ENCODE data around the gene HBM. TPM values are rescaled to one million over a fixed set of nuclear protein-coding genes. Genes with fewer than 3 reads are reported as not detected.

HBM gene, protein sequence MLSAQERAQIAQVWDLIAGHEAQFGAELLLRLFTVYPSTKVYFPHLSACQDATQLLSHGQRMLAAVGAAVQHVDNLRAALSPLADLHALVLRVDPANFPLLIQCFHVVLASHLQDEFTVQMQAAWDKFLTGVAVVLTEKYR
- polyA plus RNA-seq (2013): not detected in 2 replicates

DNA sequence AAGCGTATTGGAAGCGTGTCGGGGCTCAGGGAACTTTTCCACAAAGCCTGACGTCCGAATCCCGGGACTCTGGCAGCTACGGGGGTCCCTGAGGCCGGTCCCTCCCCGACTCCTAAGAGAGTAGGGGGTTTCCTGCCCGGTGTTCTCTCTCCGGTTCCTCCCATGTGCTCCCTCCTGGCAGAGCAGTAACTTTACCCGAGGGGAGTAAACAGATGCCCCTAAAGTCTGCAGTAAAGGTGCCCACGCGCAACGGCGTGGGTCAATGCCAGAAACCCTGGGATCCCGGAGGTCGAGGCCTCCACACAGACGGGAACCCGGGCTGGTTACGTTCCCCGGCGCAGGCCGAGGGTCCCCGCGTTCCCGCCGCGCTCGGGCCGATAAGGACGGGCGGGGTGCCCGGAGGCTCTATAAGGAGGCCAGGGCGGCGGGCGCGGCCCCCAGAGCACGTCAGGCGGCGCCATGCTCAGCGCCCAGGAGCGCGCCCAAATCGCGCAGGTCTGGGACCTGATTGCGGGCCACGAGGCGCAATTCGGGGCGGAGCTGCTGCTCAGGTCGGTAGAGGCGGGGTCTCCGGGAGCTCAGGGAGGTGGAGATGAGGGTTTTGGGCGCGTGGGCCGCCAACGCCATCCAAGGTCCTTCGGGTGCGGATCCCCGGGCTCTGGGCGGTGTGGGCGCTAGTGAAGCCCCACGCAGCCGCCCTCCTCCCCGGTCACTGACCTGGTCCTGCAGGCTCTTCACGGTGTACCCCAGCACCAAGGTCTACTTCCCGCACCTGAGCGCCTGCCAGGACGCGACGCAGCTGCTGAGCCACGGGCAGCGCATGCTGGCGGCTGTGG, at the start of gene HBM:
Gene HBM (plus strand): TSS at position 440 of the 836 bp plus-strand sequence. CDS start 20 bp downstream, at position 460.
- no peak within 1 kb of the TSS for H4K12ac ChIP-seq (ENCODE audit: low read depth, low read length)
- H2BK120ac ChIP-seq (ENCODE audit: insufficient read depth, low read length, poor library complexity): no peak within 1 kb of the TSS
- peaks cover 8% of the 10 kb centered on the region for H3K9me3 ChIP-seq (ENCODE audit: insufficient read depth, low read depth, low read length)
- peak within 1 kb of the TSS; percentile 13 for H3K4me3 ChIP-seq (ENCODE audit: low read depth, low read length)
- H3K36me3 ChIP-seq (ENCODE audit: control insufficient read depth in 1 of 2, insufficient read depth in 2 of 2, low read length in 2 of 2): no peaks in the 10 kb centered on the region
- no peak within 1 kb of the TSS for H2AFZ ChIP-seq (ENCODE audit: insufficient read depth, low read length, poor library complexity)
- no peak within 1 kb of the TSS for H3K18ac ChIP-seq (ENCODE audit: low read length)
- H3K4ac ChIP-seq (ENCODE audit: low read depth, low read length): no peak within 1 kb of the TSS
- H3K14ac ChIP-seq (ENCODE audit: low read length): no peak within 1 kb of the TSS
- no peak within 1 kb of the TSS for H3K4me2 ChIP-seq (ENCODE audit: low read length)
- H2BK12ac ChIP-seq (ENCODE audit: low read length): no peak within 1 kb of the TSS
- H4K8ac ChIP-seq (ENCODE audit: low read depth, low read length): no peak within 1 kb of the TSS
- no peak within 1 kb of the TSS for H4K91ac ChIP-seq (ENCODE audit: low read depth, low read length)
- H3K79me2 ChIP-seq (ENCODE audit: control insufficient read depth, insufficient read depth, low read length, poor library complexity): no peaks in the 10 kb centered on the region
- no CpG with 5 or more reads among the region's 75 CpGs for WGBS (ENCODE audit: extremely low coverage, insufficient coverage, insufficient read length)
- no peaks in the 10 kb centered on the region for H3K79me1 ChIP-seq (ENCODE audit: low read length)
- no peak within 1 kb of the TSS for H3K9ac ChIP-seq (ENCODE audit: low read length)
- no peak within 1 kb of the TSS for H3K23ac ChIP-seq (ENCODE audit: low read length)
- no peak within 1 kb of the TSS for H3K27ac ChIP-seq (ENCODE audit: low read depth, low read length)
- no peak within 1 kb of the TSS for H2BK5ac ChIP-seq (ENCODE audit: low read depth, low read length, poor library complexity)
- DNase-seq: no peak
- no peaks in the 10 kb centered on the region for H3K4me1 ChIP-seq (ENCODE audit: control insufficient read depth in 1 of 2, insufficient read depth in 2 of 2, low read length in 2 of 2)
- no peak within 1 kb of the TSS for H2AK5ac ChIP-seq (ENCODE audit: low read length)
- H3K27me3 ChIP-seq (ENCODE audit: insufficient read depth, low read length): peaks cover 48% of the 10 kb centered on the region

DNA sequence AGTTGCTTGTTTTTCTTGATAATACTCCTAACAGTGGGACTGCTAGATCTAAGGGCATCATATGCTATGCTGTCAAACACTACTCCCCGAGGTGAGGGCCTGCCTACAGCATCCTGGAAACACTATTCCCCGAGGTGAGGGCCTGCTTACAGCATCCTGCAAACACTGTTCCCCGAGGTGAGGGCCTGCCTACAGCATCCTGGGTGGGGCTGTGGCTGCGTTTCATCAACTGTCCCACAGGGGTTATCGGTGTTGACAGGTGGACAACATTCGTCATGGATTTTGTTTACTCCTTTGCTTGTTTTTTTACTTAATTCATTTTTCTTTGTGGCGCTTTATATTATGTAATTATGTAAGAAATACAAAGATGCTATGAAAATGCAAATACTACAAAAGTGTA, 49.8 kb upstream of the HBM start:
- no peak for DNase-seq
- no CpG with 5 or more reads among the region's 7 CpGs for WGBS (ENCODE audit: extremely low coverage, insufficient coverage, insufficient read length)
- H2BK120ac ChIP-seq (ENCODE audit: insufficient read depth, low read length, poor library complexity): no peak overlapping the region
- no peak overlapping the region for H4K8ac ChIP-seq (ENCODE audit: low read depth, low read length)
- H2AK5ac ChIP-seq (ENCODE audit: low read length): no peak overlapping the region
- H2BK5ac ChIP-seq (ENCODE audit: low read depth, low read length, poor library complexity): no peak overlapping the region
- no peak overlapping the region for H4K12ac ChIP-seq (ENCODE audit: low read depth, low read length)
- peaks cover 10% of the 10 kb centered on the region in 2 experiments for H3K36me3 ChIP-seq (ENCODE audit: control insufficient read depth in 1 of 2, insufficient read depth in 2 of 2, low read length in 2 of 2)
- H3K27ac ChIP-seq (ENCODE audit: low read depth, low read length): no peak overlapping the region
- no peak overlapping the region for H3K18ac ChIP-seq (ENCODE audit: low read length)
- no peaks in the 10 kb centered on the region for H3K27me3 ChIP-seq (ENCODE audit: insufficient read depth, low read length)
- no peaks in the 10 kb centered on the region for H3K79me2 ChIP-seq (ENCODE audit: control insufficient read depth, insufficient read depth, low read length, poor library complexity)
- H3K14ac ChIP-seq (ENCODE audit: low read length): no peak overlapping the region
- no peaks in the 10 kb centered on the region for H3K79me1 ChIP-seq (ENCODE audit: low read length)
- H3K4ac ChIP-seq (ENCODE audit: low read depth, low read length): no peak overlapping the region
- H3K23ac ChIP-seq (ENCODE audit: low read length): no peak overlapping the region
- H3K9me3 ChIP-seq (ENCODE audit: insufficient read depth, low read depth, low read length): no peaks in the 10 kb centered on the region
- H3K4me1 ChIP-seq (ENCODE audit: control insufficient read depth in 1 of 2, insufficient read depth in 2 of 2, low read length in 2 of 2): peaks cover 7 to 10% of the 10 kb centered on the region in 2 experiments
- no peak overlapping the region for H3K9ac ChIP-seq (ENCODE audit: low read length)
- no peak overlapping the region for H2BK12ac ChIP-seq (ENCODE audit: low read length)
- H2AFZ ChIP-seq (ENCODE audit: insufficient read depth, low read length, poor library complexity): no peak overlapping the region
- no peak overlapping the region for H4K91ac ChIP-seq (ENCODE audit: low read depth, low read length)
- no peak overlapping the region for H3K4me2 ChIP-seq (ENCODE audit: low read length)
- H3K4me3 ChIP-seq (ENCODE audit: low read depth, low read length): no peak overlapping the region

DNA sequence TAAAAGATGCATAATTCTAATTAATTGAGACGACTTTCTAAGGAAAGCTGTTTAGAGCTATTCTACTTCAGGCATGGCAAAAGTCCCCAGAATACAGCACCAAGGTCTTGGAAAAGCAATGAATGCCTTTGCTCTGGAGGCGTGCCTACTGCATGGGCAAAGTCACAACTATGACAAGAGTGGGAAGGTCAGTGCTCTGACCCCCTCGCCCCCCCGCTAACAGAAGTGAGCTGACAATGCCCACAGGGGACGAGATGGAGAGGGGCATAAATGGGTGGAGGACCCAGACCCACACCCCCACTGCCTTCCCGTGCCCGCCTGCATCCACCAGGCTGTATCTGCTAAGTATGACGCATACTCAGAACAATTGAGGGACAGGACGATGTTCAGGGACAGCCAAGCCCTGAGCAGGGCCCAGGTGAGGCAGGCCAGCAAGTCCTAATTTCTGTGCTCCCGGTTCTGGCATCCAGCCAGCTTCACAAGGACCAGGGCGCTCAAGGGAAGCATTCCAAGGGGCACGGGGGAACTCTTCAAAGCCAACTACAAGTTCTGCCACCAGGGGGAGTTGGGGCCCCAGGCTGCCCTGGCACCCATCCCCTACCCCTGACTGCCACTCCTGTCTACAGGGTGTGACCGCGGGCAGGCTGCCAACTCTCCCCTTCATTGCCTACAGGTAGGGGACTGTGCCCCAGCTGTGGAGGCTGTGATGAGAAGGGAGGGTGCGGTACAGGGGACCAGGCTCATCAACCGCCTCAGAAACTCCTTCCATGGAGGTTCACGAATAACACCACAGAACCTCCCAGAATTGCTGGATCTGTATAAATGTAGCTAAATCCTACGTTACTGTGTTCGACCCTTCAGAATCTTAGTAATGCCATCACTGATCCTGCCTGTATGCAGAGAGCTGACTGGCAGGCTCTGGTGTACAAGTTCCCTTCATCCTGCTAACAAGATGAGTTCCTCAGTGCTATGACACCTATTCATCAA, 48.1 kb upstream of the HBM start:
- DNase-seq: peak; percentile 33 to 72
- Histone ChIP-seq H3K9me3 (ENCODE audit: insufficient read depth, low read depth, low read length) (no peaks in the 10 kb centered on the region), H3K27me3 (ENCODE audit: insufficient read depth, low read length) (no peaks in the 10 kb centered on the region), H4K91ac (ENCODE audit: low read depth, low read length) (no peak overlapping the region), H3K4me2 (ENCODE audit: low read length) (no peak overlapping the region), H3K9ac (ENCODE audit: low read length) (no peak overlapping the region), H3K79me2 (ENCODE audit: control insufficient read depth, insufficient read depth, low read length, poor library complexity) (no peaks in the 10 kb centered on the region), H2BK12ac (ENCODE audit: low read length) (no peak overlapping the region), H3K27ac (ENCODE audit: low read depth, low read length) (no peak overlapping the region), H2BK5ac (ENCODE audit: low read depth, low read length, poor library complexity) (no peak overlapping the region), H3K4me3 (ENCODE audit: low read depth, low read length) (no peak overlapping the region), H4K12ac (ENCODE audit: low read depth, low read length) (no peak overlapping the region), H3K4ac (ENCODE audit: low read depth, low read length) (no peak overlapping the region), H3K14ac (ENCODE audit: low read length) (no peak overlapping the region), H2AFZ (ENCODE audit: insufficient read depth, low read length, poor library complexity) (no peak overlapping the region), H3K18ac (ENCODE audit: low read length) (no peak overlapping the region), H3K79me1 (ENCODE audit: low read length) (no peaks in the 10 kb centered on the region), H4K8ac (ENCODE audit: low read depth, low read length) (no peak overlapping the region), H3K36me3 (ENCODE audit: control insufficient read depth in 1 of 2, insufficient read depth in 2 of 2, low read length in 2 of 2) (peaks cover 0 to 2% of the 10 kb centered on the region in 2 experiments), H3K4me1 (ENCODE audit: control insufficient read depth in 1 of 2, insufficient read depth in 2 of 2, low read length in 2 of 2) (peaks cover 7 to 10% of the 10 kb centered on the region in 2 experiments), H3K23ac (ENCODE audit: low read length) (no peak overlapping the region), H2BK120ac (ENCODE audit: insufficient read depth, low read length, poor library complexity) (no peak overlapping the region), H2AK5ac (ENCODE audit: low read length) (no peak overlapping the region)
- no CpG with 5 or more reads among the region's 19 CpGs for WGBS (ENCODE audit: extremely low coverage, insufficient coverage, insufficient read length)

DNA sequence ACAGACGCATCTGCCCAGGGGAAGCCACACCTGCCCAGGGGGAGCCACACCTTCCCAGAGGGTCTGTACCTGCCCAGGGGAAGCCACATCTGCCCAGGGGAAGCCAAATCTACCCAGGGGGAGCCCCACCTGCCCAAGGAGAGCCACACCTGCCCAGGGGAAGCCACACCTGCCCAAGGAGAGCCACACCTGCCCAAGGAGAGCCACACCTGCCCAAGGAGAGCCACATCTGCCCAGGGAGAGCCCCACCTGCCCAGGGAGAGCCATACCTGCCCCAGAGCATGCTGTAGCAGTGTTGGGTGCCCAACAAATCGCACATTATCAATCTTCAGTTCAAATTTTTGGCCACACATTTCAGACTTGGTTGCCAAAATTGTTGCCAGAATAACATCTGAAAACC, 46.9 kb upstream of the HBM start:
- Histone ChIP-seq H3K14ac (ENCODE audit: low read length) (no peak overlapping the region), H3K36me3 (ENCODE audit: control insufficient read depth in 1 of 2, insufficient read depth in 2 of 2, low read length in 2 of 2) (peaks cover 0 to 4% of the 10 kb centered on the region in 2 experiments), H2AFZ (ENCODE audit: insufficient read depth, low read length, poor library complexity) (no peak overlapping the region), H3K4me2 (ENCODE audit: low read length) (no peak overlapping the region), H3K27me3 (ENCODE audit: insufficient read depth, low read length) (no peaks in the 10 kb centered on the region), H3K4me1 (ENCODE audit: control insufficient read depth in 1 of 2, insufficient read depth in 2 of 2, low read length in 2 of 2) (no peaks in the 10 kb centered on the region), H3K79me1 (ENCODE audit: low read length) (no peaks in the 10 kb centered on the region), H4K8ac (ENCODE audit: low read depth, low read length) (no peak overlapping the region), H3K18ac (ENCODE audit: low read length) (no peak overlapping the region), H3K27ac (ENCODE audit: low read depth, low read length) (no peak overlapping the region), H3K4ac (ENCODE audit: low read depth, low read length) (no peak overlapping the region), H4K12ac (ENCODE audit: low read depth, low read length) (no peak overlapping the region), H3K9me3 (ENCODE audit: insufficient read depth, low read depth, low read length) (no peaks in the 10 kb centered on the region), H3K4me3 (ENCODE audit: low read depth, low read length) (no peak overlapping the region), H2BK12ac (ENCODE audit: low read length) (no peak overlapping the region), H2BK5ac (ENCODE audit: low read depth, low read length, poor library complexity) (no peak overlapping the region), H2BK120ac (ENCODE audit: insufficient read depth, low read length, poor library complexity) (no peak overlapping the region), H3K9ac (ENCODE audit: low read length) (no peak overlapping the region), H3K23ac (ENCODE audit: low read length) (no peak overlapping the region), H3K79me2 (ENCODE audit: control insufficient read depth, insufficient read depth, low read length, poor library complexity) (no peaks in the 10 kb centered on the region), H4K91ac (ENCODE audit: low read depth, low read length) (no peak overlapping the region), H2AK5ac (ENCODE audit: low read length) (no peak overlapping the region)
- WGBS (ENCODE audit: extremely low coverage, insufficient coverage, insufficient read length): no CpG with 5 or more reads among the region's 2 CpGs
- DNase-seq: no peak

All from trophoblast cell (in vitro differentiated cells and primary cell).